NCI-H146 (cell line): Measurements from ENCODE around the gene EEPD1.
A peak's percentile ranks its signal among the peaks of the same experiment; 100 is the strongest.

Experiments
- DNase-seq: peaks from one replicate; lab custom pipeline; 2025; lab: John Stamatoyannopoulos, UW

The EEPD1 gene

GRCh38 chr7:36260481-36260880, 107.4 kb downstream of the EEPD1 start:
- DNase-seq = no peak

- DNase-seq = no peak
Measured at GRCh38 chr7:36261019-36261754, 108.1 kb downstream of the EEPD1 start.

- no peak for DNase-seq
Measured at GRCh38 chr7:36262309-36263094, 109.4 kb downstream of the EEPD1 start.

GRCh38 chr7:36263095-36263484, 110.0 kb downstream of the EEPD1 start:
- no peak for DNase-seq

- DNase-seq = no peak
Measured at GRCh38 chr7:36264123-36264801, 111.2 kb downstream of the EEPD1 start.

- DNase-seq = no peak
Measured at GRCh38 chr7:36264913-36265516, 112.0 kb downstream of the EEPD1 start.

- DNase-seq = no peak
Measured at GRCh38 chr7:36265680-36266079, 112.6 kb downstream of the EEPD1 start.

- DNase-seq = no peak
Measured at GRCh38 chr7:36266190-36266589, 113.1 kb downstream of the EEPD1 start.

GRCh38 chr7:36266683-36267082, 113.6 kb downstream of the EEPD1 start:
- DNase-seq = no peak

- no peak for DNase-seq
Measured at GRCh38 chr7:36272211-36272566, 119.1 kb downstream of the EEPD1 start.

- DNase-seq = peak; percentile 11
Measured at GRCh38 chr7:36272567-36273269, 119.7 kb downstream of the EEPD1 start.

- no peak for DNase-seq
Measured at GRCh38 chr7:36273836-36274235, 120.8 kb downstream of the EEPD1 start.

GRCh38 chr7:36275735-36276284, 122.8 kb downstream of the EEPD1 start:
- no peak for DNase-seq

GRCh38 chr7:36276428-36277248, 123.6 kb downstream of the EEPD1 start:
- DNase-seq = no peak

- no peak for DNase-seq
Measured at GRCh38 chr7:36277249-36277542, 124.1 kb downstream of the EEPD1 start.

GRCh38 chr7:36278069-36278619, 125.1 kb downstream of the EEPD1 start:
- peak; percentile 34 for DNase-seq

- DNase-seq = peak; percentile 41
Measured at GRCh38 chr7:36278620-36279172, 125.6 kb downstream of the EEPD1 start.

- DNase-seq = no peak
Measured at GRCh38 chr7:36279200-36279925, 126.3 kb downstream of the EEPD1 start.

- no peak for DNase-seq
Measured at GRCh38 chr7:36279926-36280315, 126.9 kb downstream of the EEPD1 start.
